Fibroblast of gingiva (primary cell): ENCODE results near the gene RUBCNL.
"Not testable (repeated sequence)": the region's sequence is repeated elsewhere in the genome, so short reads cannot be mapped to it uniquely, and the experiment has no call there.

Source experiments
- DNase-seq: peaks from one replicate; pipeline ENCODE4 v3.0.0-alpha.2; 2011; ENCODE audit warnings: low read depth

Gene RUBCNL

DNA sequence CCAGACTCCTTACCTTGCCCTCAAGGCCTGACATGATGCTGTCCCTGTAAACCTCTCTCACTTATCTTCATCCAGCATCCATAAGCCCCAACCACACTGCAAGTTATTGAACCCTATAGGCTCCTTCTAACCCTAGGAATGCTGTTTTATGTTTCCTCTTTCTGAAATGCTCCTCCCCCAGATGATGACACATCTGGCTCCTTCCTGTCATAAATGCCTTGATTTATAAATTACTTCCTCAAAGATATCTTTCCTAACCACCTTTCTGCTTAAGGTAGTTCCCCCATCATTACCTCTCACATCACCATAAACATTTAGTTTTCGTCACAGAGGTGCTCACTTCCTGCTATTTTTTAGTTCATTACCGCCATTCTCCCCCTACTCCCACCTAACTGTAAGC lies 12.3 kb downstream of the RUBCNL start:
- DNase-seq = no peak

DNA sequence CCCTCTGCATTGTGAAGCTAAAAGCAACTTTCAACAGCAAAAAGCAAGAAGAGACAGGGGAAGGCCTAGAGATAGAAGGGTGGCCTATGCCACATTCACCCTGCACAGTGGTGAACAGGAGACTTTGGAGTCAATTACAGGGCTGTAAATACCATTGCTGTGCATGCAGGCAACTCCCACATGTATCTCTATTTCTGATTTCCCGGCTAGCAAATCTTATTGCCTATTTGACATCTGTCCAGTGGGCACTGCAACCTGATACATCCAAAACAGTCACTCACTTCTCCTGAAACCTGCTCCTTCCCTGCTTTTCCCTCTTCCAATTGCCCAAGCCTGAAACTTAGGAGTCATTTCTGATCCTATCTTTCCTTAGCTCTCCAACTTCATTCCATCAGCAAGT lies 13.4 kb downstream of the RUBCNL start:
- DNase-seq = no peak

DNA sequence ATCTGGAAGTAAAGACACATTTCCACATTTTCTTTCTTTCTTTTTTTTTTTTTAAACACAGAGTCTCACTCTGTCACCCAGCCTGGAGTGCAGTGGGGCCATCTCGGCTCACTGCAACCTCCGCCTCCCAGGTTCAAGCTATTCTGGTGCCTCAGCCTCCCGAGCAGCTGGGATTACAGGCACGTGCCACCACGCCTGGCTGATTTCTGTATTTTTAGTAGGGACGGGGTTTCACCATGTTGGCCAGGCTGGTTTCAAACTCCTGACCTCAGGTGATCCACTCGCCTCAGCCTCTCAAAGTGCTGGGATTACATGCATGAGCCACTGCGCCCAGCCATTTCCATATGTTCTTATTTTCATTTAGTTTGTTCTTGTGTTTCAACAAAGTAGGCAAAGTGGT lies 14.1 kb downstream of the RUBCNL start:
- DNase-seq = not testable (repeated sequence)

DNA sequence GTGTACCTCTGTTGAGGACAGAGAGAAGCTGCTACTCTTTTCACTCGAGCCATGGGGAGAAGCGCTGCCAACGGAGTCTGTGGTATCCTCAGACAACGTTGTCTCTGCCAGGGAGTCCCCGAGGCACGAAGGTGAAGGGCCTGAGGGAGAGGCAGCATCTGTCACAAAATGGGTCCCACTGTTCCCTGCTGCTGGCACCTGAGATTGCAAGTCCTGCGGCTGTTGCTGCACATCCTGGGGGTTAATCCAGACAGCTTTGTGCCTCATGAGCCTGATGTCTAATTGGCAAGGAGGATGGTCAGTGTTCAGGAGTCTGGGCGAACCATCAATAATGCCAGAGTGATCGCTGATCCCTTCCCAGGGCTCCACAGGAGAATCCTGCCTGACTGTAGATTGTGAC lies 15.0 kb downstream of the RUBCNL start:
- no peak for DNase-seq

DNA sequence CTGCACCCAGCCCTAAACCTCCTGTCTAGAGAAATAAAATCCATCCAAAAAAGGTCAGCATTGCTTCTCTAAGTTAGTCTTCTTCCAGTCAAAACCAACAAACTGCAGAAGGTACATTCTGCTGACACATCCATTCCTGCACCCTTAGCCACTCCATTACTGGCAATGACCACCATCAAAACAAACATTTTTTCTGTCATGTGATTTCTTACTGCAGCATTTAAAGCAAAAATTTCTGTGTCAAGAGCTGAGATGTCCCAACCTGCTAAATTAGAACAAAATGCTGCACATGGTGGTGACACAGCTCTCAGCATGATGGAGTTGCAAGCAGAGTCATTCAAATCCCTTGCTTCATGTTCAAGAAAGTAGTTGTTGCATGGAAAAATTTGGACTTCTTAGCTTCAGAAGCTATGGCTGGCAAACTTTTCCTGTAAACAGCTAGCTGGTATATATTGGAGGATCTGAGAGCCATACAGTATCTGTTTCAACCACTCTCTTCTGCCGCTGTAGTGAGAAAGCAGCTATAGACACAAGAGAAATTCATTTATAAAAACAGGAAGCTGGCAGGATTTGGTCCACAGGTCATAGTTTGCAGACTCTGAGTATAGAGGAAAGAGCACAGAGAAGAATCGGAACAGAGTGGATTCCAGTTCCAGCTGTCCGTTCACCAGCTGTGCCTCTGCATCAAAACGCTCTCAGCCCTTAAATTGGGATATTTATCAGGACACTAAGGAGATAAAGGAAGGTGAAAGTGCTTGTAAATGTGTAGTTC lies 17.4 kb downstream of the RUBCNL start:
- peak; percentile 97 for DNase-seq

DNA sequence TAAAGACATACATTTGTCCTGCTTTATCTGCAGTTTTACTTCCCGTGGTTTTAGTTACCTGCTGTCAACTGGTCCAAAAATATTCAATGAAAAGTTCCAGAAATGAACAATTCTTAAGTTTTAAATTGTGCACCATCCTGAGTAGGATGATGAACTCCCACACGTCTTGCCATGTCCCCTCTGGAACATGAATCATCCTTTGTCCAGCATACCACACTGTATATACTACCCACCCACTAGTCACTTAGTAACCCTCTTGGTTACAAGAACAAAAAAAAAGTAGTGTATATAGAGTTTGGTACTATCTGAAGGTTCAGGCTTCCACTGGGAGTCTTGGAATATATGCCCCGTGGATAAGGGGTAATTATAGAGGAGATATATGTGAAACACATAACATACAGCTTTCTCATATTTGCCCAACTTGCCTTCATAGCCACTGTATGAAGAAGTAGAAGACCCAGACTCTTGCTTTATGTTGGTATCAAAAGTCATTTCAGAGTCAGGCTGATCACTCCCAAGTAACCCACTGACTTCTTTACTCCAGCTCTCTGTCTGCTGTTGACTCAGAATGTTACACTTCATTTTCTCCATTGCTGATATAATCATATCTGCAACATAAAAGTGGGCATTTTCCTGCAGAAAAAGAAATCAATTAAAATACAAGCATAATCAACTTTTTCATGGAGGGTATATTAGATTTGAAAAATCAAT lies 19.3 kb downstream of the RUBCNL start:
- DNase-seq = peak; percentile 24

DNA sequence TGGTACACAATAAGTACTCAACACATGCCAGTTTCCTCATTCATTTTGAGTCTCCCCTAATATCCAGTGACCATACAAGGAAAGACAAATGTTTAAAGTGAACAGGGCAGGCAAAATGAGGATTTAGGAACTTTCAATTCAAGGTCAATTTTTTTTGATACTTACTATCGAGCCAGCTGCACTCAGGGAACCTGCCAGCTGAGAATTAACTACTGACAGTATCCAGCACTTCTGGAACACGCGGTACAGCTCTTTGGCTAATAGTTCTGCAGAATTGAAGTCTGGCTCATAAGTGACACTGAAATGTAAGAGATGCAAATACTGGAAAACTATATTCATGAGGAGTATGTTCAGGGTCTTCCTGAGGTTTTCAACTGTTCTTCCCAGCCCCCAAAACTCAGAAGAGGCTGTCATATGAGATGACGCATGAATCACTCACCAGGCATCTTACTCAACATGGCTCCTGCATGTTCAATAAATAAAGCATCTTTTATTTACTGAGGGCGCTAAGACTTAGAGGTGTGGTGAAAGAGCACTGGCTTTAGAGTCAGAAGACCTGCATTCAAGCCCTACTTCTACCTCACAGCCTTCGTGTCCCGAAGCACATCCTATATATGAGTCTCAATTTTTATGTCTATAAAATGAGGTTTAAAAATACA lies 25.6 kb downstream of the RUBCNL start:
- no peak for DNase-seq

DNA sequence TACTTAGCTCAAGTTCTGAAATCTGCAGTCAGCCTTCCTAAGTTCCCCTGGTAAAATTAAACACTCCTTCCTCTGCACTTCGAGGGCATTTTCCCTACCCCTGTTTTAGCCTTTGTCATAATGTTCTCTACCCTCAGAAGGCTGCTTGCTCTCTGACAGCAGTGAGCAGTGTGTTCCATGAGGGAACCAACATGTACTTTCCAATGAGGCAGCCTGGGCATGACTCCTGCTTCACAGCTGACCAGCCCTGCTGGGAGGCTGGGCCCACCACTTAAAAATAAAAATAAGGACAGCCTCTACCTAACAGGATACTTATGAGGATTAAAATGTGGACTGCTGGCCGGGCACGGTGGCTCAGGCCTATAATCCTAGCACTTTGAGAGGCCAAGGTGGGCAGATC lies 26.4 kb downstream of the RUBCNL start:
- DNase-seq = no peak

DNA sequence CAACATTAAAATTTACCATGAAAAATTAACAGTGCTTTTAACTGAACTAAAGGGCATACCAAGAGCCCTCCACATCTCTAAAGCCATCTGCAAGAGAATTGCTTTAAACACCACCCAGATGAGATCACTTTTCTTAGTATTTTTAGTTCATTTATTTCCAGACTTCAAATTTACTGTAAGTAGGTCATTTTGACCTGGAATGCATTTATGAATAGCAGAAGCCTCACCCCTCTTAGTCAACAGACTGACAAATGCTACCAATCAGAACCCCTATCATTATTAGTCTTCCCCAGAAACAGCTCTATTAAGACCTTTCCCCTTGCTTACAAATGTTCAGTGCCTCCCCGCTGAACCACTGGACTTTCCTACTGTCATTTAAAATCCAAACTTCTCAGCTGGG lies 27.3 kb downstream of the RUBCNL start:
- peak; percentile 83 for DNase-seq

DNA sequence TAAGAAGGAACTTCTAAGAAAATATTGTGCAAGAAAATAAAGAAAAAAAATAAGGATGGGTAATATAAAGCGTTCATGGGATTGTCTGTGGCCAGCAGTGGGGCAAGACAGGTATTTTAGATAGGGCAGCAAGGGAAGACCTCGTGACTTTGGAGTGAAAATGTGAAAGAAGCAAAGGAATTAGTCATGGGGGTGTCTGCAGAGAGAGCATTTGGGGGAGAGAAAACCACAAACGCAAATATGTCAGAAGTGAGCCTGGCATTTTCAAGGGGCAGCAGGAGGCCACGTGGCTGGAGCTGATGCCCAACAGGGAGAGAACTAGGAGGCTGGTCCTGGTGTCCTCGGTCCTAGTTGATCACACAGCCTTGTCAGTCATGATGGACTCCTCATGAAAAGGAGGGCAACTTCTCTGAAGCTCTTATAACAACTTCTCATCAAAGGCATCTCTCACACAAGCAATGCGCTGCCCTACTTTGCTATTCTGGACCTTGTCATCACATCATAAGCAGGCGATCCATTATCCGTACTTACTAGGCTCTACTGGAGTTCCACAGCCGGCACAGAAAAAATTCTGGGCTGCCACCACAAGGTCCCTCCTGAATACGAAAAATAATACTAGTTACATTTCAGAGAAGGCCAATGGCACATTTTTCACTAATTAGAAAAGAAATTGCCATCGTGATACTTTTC lies 31.0 kb downstream of the RUBCNL start:
- no peak for DNase-seq

DNA sequence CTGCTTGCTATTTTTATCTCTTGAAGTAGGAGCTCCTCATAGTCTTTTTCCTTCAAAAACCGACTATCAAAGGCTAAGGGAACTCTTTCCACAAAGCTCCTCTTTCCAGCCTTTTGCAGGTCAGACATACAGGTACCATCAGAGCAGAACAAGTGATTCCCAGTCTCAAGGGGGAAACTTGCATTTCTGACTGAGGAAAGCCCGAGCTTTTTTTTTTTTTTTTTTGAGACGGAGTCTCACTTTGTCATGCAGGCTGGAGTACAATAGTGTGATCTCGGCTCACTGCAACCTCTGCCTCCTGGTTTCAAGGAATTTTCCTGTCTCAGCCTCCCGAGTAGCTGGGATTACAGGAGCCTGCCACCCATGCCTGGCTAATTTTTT lies 32.0 kb downstream of the RUBCNL start:
- DNase-seq = peak; percentile 16

DNA sequence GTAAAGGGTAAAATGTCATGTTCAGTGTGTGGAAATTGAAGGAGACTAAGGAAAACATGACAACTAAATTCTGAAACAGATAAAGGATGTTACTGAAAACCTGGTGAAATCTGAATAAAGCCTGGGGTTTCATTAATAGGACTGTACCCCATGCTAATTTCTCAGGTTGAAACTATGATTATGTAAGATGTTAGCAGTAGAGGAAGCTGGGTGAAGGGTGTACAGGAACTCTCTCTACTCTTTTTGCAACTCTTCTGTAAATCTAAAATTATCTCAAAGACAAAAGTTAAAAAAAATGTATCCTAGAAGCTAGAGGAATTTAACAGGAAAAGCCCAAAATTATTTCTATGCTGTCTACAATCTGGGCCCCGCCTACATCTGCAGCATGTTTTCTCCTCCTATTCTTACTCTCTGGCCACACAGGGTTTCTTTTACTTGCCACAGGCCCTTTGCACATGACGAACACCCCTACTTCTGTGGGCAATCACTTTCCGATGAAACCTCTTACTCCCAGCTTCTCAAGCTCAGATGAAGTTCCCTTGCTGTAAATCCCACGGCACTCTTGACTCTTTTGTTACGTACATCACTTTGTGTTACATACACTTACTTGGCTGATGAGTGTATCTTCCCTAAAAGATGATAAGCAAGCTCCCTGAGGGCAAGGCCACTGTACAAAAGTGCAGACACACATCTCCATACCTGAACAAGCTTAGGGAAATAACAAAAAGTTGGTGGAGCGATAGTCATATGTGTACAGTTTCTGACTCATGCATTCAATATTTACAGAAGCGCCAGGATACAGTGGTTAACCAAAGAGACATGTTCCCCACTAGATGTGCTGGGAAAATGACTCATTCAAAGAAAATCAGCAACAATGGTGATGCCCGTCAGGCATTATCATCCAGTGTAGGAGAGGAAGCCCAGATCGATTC lies 32.6 kb downstream of the RUBCNL start:
- DNase-seq = peak; percentile 91

DNA sequence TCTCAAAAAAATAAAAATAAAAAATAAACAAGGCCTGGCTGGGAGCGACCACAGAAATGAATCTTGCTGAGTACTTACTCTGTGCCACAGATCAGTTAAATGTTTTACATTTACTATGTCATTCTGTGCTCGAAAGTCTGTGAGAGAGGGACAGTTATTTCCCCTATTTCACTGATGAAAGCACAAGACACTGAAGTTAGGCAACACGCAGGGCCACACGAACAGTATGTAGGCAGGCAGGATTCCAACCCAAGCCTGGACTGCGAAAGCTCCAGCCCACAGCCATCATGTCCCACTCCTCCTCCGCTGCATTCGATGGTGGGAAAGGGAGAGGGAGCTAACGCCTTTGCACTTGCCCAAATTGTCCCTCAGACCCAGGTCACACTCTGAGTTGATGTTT lies 34.2 kb downstream of the RUBCNL start:
- DNase-seq = no peak

DNA sequence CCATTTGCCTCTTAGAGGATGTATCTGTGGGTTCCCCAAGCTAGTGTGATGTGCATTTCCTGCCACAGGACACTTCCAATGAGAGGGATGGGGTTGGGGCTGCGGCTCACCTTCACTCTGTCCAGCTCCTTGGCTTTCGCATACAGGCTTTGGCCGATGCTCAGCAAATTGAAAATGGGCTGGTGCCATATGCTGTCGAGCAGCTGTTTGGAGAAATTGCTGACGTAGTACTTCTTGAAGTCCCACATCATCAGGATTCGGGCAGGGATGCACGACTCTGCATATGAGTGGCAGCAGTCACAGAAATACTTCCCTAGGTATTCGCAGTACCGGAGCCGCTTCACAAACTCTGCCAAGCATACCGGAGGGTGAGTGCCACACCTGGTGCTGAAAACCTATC lies 37.0 kb downstream of the RUBCNL start:
- DNase-seq = no peak

DNA sequence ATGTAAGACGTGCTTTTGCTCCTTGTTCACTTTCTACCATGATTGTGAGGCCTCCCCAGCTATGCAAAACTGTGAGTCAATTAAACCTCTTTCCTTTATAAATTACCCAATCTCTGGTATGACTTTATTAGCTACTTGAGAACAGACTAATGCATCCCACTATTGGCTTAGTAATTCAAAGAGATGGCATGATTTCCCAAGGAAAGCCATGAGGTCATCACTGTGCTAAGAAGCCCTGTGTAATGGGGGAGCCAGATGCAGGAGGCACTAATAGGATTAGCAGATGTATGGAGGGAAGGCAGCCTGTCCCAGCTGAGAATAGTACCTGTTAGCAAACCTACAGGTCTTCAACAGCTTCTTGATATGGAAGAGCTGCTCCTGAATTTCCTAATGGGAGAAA lies 38.1 kb downstream of the RUBCNL start:
- peak; percentile 27 for DNase-seq

DNA sequence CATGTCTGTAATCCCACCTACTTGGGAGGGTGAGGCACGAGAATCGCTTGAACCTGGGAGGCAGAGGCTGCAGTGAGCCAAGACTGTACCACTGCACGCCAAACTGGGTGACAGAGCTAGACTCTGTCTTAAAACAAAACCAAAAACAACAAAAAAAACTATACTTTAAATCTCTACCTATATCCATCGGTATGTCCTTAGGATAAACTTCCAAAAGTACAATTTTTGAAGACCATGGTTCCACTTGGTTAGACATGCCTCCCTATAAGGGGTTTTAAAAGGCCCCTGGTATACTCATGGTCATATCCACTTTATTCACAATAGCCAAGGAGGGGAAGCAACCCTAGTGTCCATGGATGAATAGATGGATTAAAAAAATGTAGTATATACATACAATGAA lies 39.8 kb downstream of the RUBCNL start:
- no peak for DNase-seq

DNA sequence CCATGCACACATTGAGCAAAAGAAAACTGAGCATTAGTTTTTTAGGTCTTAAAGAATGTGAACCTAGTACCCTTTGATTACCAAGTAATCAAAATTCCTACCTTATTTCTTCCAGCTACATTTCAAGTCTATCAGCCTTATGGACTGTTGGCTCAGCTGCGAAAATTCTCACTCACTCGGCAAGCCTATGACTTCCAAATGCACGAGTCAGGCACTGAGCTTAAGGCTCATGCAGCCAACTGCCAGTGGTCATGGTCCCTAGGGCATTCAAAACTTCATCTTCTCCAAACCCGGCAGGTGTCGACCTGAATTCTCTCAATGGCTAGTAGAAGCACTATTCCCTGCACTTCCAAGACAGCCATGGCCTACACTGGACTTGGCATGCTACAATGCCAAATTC lies 41.2 kb downstream of the RUBCNL start:
- DNase-seq = peak; percentile 23

DNA sequence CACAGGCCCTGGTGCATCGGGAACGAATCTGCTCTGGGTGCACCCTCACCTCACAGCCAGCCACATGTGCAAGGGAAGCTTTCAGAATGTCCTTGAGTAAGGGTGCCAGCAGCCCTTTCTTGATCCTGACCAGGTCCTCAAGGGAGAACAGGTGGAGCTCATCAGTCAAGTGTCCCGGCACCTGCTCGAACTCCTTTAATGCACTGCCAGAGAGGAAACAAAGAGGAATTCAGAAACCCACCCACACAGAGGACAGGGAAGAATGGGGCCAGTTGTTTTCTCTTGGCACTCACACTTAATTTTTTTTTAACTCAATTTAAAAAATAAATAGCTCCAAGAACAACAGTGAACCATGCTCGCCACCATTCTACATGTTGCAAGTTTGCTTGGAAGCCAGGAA lies 41.7 kb downstream of the RUBCNL start:
- DNase-seq = peak; percentile 16

DNA sequence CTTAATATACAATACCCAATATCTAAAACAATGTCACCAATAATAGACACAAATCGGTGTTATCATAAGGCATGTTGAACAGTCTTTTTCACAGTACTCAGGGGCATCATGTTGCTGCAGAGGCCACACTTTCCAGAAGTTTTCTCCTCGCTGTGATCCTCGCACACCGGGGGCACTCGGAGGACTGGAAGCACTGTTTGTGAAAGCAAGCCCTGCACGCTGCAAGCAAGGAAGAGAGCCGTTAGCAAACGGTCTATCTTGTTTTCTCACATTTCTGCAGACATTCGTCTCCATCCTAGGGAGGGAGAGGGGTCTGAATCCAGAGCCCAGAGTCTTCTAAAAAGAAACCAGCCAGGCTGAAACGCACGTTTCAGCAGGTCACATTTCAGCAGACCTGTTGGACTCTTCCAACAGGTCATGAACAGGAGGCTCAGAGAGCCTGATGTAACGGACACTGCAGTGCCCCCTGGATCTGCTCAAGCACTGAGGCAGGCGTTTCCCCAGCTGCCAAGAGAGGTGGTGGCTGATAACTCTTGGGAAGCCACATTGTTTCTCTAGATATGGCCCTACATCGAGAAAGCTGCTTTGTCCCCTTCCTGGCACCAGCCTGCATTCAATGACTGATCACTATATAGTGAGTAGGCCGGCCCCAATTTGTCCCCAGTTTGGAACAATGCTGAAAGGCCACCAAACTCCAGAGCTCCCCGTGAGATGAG lies 43.6 kb downstream of the RUBCNL start:
- DNase-seq = no peak

DNA sequence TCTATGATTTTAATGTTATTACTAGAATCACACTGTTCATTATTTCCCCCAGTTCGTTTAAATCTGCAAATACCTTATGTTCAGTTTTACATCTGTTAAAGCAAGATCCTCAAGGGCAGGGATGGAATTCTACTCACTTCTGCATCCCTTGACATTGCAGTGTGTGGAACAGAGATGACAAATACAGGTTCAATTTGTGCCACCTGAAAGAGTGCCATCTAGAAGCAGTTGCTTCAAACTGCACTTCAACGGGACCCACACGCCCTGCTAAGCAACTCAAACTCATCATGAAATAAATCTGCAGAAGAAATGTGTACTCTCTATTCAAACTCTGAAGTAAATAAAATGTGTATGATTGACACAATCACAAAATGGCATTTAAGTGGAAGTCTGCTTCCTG lies 44.5 kb downstream of the RUBCNL start:
- DNase-seq = no peak
